ENCODE results near the gene SUPT7L.
"Not testable (repeated sequence)": the region's sequence is repeated elsewhere in the genome, so short reads cannot be mapped to it uniquely, and the experiment has no call there.

The SUPT7L gene

GRCh38 chr2:27634291-27634690 lies 29.1 kb downstream of the SUPT7L start:
- no peak for DNase-seq

DNA sequence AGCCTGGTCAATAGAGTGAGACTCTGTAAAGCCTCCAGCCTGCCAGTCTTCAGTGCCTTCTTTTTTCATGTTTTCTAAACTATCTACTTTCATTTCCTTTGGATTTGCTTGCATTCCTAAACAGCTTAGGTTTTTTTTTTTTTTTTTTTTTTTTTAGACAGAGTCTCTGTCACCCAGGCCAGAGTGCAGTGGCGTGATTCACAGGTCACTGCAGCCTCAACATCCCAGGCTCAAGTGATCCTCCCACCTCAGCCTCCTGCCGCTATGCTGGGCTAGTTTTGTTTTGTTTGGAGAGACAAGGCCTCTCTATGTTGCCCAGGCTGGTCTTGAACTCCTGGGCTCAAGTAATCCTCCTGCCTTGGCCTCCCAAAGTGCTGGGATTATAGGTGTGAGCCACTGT lies 33.2 kb downstream of the SUPT7L start:
- not testable (repeated sequence) for DNase-seq

DNA sequence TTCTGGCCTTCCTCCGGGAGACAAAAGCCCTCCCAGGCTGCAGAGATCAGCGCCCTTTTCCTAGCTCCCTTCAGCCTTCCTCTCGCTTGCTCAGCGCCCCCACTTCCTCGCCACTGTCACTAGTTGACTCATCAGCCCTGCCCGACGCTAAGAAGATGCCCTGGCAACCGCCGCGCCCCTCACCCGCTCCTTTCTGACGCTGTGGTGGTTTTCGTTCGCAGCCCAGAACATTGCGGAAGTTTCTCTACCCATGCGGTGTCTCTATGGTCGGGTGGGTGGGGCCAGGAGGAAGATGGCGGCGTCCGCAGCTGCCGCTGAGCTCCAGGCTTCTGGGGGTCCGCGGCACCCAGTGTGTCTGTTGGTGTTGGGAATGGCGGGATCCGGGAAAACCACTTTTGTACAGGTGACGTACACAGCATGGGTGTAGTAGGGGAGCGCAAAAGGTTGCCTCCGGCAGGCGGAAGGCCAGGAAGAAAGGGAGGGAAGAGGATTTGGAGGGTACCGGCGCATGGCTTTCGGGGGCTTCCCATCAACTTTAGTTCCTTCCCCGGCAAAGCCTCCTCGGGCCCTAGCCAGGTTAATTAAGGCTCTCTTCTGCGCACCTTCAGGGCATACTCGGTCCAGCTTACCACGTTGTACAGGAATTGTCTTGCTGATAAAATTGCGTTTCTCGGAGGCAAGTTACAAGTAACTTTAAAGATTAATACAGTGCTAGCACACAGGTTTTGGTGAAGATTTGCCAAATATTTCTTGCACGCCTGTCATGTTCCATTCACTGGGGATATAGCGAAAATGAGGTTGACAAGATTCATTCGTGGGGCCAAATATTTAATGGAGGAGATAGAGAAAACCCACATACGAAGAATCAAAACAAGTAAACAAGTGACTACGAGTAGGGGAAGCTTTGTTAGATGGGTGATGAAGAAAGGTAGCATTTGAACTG lies 34.4 kb downstream of the SUPT7L start, which contains the start of the genes CCDC121 and GPN1:
Gene CCDC121 (minus strand): TSS at position 246 of the 943 bp plus-strand sequence. CDS start 1,213 bp downstream, outside the sequence.
Gene GPN1 (plus strand): TSS at position 284 of the 943 bp plus-strand sequence. CDS start 9 bp downstream, at position 293.
- DNase-seq, result peak; percentile 98

- peak; percentile 23 for DNase-seq
Observed at GRCh38 chr2:27627963-27628766, 35.2 kb downstream of the SUPT7L start.

- DNase-seq, result peak; percentile 10
Observed at GRCh38 chr2:27626921-27627320, 36.5 kb downstream of the SUPT7L start.

DNA sequence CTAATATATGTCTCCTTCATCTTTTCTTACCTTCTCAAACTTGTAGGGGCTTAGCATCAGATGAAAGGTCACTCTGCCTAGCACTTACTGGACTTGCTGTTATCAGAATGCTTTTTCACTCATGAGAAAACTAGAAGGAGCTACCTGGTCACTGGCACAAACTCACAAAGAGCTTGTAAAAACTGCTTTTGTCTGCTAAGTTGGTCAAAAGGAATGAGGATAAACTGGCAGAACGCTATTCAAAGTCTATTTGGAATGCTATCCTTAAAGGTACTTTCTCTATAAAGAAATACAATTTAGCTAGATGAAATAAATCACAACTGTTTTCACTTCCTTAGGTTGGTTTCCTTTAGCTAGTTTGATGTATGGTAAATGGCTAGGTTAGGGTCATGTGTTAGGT lies 37.1 kb downstream of the SUPT7L start:
- not testable (repeated sequence) for DNase-seq

- DNase-seq, result no peak
Observed at GRCh38 chr2:27624943-27625342, 38.5 kb downstream of the SUPT7L start.

GRCh38 chr2:27622921-27623384 lies 40.5 kb downstream of the SUPT7L start:
- DNase-seq, result no peak

GRCh38 chr2:27621524-27621923 lies 41.9 kb downstream of the SUPT7L start:
- DNase-seq, result no peak

DNA sequence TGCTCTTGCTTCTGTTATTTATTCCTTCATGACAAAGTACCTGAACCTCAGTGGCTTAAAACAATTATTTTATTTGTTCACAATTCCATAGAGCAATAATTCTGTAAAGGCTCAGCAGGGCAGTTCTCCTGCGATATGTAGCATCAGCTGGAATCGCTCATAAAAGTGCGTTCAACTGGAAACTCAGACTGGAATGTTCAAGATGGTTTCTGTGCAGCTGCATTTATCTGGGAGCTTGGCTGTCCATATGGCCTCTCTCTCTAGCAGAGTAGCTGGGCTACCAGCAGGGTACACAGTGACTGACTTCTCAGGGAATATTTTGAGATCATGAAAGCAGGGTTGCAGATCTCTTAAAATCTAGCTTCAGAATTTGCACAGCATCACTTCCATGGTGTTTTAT lies 48.1 kb downstream of the SUPT7L start:
- DNase-seq, result no peak

DNA sequence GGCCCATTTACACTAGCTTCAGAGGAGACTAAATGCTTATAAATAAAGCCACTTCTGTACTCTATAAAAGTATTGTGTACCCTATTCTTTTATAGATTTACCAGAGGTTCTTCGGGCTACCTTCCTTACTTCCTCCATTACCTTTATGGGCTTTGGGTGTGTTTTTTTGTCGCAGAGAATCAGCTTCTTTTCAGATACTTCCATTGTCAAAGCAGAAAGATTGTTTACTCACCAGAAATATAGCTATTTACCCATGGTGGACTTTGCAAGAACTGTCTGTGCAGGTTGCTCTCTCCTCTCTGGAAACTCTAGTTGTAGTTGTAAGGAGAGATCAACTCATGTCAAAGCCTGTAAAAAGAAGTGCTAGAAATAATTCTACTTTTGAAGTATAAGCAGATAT lies 49.4 kb downstream of the SUPT7L start:
- no peak for DNase-seq

- no peak for DNase-seq
Observed at GRCh38 chr2:27606611-27607010, 56.8 kb downstream of the SUPT7L start.

Data from hematopoietic multipotent progenitor cell treated with erythropoietin and hydrocortisone succinate and interleukin-3 and kit ligand, for 6 days (in vitro differentiated cells).